HG03095 (cell line): ENCODE results near the gene ORM1.
"Not testable (repeated sequence)": the region's sequence is repeated elsewhere in the genome, so short reads cannot be mapped to it uniquely, and the experiment has no call there.

Experiments
- ATAC-seq: cut with Tn5 transposase; IDR thresholded peaks from one replicate; pipeline ENCODE4 v1.9.1; 2021; ENCODE audit warnings: moderate library complexity; ENCODE audit not compliant: unreplicated experiment

Gene ORM1

GRCh38 chr9:114322831-114323531 is at the start of gene ORM1:
ORM1 (plus strand) TSS chr9:114323098; CDS start chr9:114323134, 36 bp downstream.
- ATAC-seq: not testable (repeated sequence)

- ATAC-seq: no peak
Observed at GRCh38 chr9:114273461-114273881, 49.4 kb upstream of the ORM1 start.

- ATAC-seq: no peak
Observed at GRCh38 chr9:114274217-114274616, 48.7 kb upstream of the ORM1 start.

GRCh38 chr9:114275246-114276004 is 47.5 kb upstream of the ORM1 start:
- no peak for ATAC-seq

GRCh38 chr9:114276908-114277821 is 45.7 kb upstream of the ORM1 start:
- ATAC-seq: no peak

- no peak for ATAC-seq
Observed at GRCh38 chr9:114278356-114278755, 44.5 kb upstream of the ORM1 start.

- no peak for ATAC-seq
Observed at GRCh38 chr9:114278881-114279570, 43.9 kb upstream of the ORM1 start.

- no peak for ATAC-seq
Observed at GRCh38 chr9:114279693-114280092, 43.2 kb upstream of the ORM1 start.

GRCh38 chr9:114280636-114281472 is 42.0 kb upstream of the ORM1 start:
- no peak for ATAC-seq

GRCh38 chr9:114281473-114282103 is 41.3 kb upstream of the ORM1 start:
- ATAC-seq: no peak

GRCh38 chr9:114282104-114282485 is 40.8 kb upstream of the ORM1 start:
- ATAC-seq: no peak

- ATAC-seq: no peak
Observed at GRCh38 chr9:114282507-114282906, 40.4 kb upstream of the ORM1 start.

- no peak for ATAC-seq
Observed at GRCh38 chr9:114282926-114283325, 40.0 kb upstream of the ORM1 start.

GRCh38 chr9:114283551-114284111 is 39.3 kb upstream of the ORM1 start:
- ATAC-seq: no peak

- no peak for ATAC-seq
Observed at GRCh38 chr9:114284316-114285060, 38.4 kb upstream of the ORM1 start.

- no peak for ATAC-seq
Observed at GRCh38 chr9:114285166-114285867, 37.6 kb upstream of the ORM1 start.

- no peak for ATAC-seq
Observed at GRCh38 chr9:114286146-114286679, 36.7 kb upstream of the ORM1 start.
